Activated CD8-positive, alpha-beta memory T cell treated with anti-CD3 and anti-CD28 coated beads, Interleukin-2, amount 10 ng/mL, durations not matched to agents 7 days and 5 days (primary cell): ENCODE measurements around the gene SYDE2. TPM values are rescaled to one million over a fixed set of nuclear protein-coding genes. Genes with fewer than 3 reads are reported as not detected.
A peak's percentile ranks its signal among the peaks of the same experiment; 100 is the strongest.
"Not testable (repeated sequence)": the region's sequence is repeated elsewhere in the genome, so short reads cannot be mapped to it uniquely, and the experiment has no call there.

Experiments used
- ATAC-seq: fragments of 150-1000 bp; cut with Tn5 transposase; one replicate; pipeline ENCODE4 v1.10.0; 2021; ENCODE audit warnings: moderate library complexity
- CTCF ChIA-PET: fragments of 350-600 bp; sonication (Branson Sonifier 250); formaldehyde crosslinking; loops from one replicate; lab custom pipeline; 2021; ENCODE audit warnings: antibody characterized with exemption; lab: Charles Lee
- DNase-seq: peaks from one replicate; pipeline ENCODE4 v3.0.0-alpha.2; 2020
- H3K27ac Mint-ChIP-seq: one replicate; pipeline ENCODE4 v1.8.0; 2021; ENCODE audit warnings: mild to moderate bottlenecking, mixed read lengths
- H3K27me3 Mint-ChIP-seq: one replicate; pipeline ENCODE4 v1.8.0; 2021; ENCODE audit warnings: mixed read lengths
- H3K36me3 Mint-ChIP-seq: one replicate; pipeline ENCODE4 v1.8.0; 2021; ENCODE audit warnings: mild to moderate bottlenecking, mixed read lengths
- H3K4me1 Mint-ChIP-seq: one replicate; pipeline ENCODE4 v1.8.0; 2021; ENCODE audit warnings: mixed read lengths
- H3K4me3 Mint-ChIP-seq: one replicate; pipeline ENCODE4 v1.8.0; 2021; ENCODE audit warnings: mild to moderate bottlenecking, moderate library complexity, mixed read lengths
- H3K9me3 Mint-ChIP-seq: one replicate; pipeline ENCODE4 v1.8.0; 2022; ENCODE audit warnings: low read depth, mixed read lengths
- total RNA-seq, 2 experiments: library from RNA; stranded (reverse); gene quantifications; one replicate each; pipeline ENCODE4 v1.2.3, GENCODE V29; 2021

The SYDE2 gene
- total RNA-seq, 2 experiments from 2014 or later, result 1.4 to 2.2 TPM

DNA sequence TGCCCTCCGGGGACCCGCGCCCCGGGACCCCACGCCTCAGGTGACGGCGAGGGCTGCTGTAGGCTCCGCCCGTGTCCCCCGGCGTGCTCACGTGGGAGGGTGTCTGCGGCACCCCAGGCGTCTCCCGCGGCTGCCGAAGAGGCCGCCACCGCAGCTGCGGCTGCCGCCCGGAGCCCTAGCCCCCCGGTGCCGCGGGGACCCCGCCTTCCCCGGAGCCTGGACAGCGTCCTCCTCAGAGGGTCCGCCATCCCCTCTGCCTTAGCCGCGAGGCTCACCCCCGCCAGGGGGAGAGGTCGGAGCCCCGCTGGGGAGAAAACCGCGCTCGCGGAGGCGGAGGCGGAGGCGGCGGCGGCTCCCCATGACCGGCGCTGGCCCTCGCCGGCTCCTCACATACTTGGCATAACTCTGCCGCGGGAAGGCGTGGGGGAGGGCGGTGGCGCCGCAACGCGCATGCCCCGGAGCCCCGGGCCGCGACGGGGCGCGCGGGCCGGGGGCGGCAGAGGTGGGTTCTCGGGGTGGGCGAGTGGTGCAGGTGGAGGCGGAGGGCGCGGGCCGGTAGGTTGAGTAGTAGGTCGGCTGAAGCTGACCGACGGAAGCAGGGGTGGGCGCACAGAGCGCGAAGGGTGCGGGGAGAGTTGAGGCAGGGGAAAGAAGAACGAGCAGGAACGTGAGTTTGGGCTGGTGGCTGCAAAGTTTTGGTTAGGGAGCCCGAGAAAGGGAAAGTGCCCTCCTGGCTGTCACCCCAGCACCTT lies 700 bp upstream of the SYDE2 start:
- H3K36me3 Mint-ChIP-seq, result no peaks in the 10 kb centered on the region

DNA sequence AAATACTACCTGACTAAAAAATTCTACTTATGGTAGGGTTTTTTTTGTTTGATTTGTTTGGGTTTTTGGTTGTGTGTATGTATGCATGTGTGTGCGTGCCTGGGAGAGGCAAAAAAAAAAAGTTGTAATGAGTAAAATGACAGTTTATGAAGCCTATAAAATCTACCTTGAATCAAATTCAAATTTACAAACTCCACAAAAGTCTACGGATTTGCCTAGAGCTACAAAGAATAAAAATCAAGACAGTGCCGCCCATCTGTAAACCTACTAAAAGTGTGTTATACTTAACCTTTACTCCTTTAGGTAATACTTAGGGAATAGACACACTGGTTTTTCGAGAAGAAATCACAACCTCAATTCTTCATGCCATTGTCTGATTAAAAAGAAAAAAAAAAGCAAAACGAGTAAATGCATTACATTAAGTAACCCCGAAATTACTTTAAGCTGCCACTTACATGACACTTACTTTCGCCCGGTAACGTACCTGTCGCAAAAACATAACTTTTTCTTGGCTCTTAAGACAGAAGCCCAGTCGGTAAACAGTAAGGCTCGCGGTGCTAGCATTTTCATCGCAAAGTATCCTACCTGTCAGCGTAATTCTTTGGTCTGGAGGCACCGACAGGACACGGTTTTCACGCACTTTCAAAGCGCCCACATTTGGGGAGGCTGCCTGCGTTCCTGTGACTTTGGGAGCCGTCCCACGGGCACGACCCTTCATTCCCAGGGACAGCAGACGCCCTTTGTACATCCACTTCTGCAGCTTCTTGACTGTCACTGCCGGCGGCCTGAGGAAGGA lies 951 bp downstream of the SYDE2 start:
- no peaks in the 10 kb centered on the region for H3K9me3 Mint-ChIP-seq
- peak overlapping the region; percentile 82 for H3K4me3 Mint-ChIP-seq
- H3K27me3 Mint-ChIP-seq, result peaks cover 21% of the 10 kb centered on the region
- CTCF ChIA-PET, result interaction anchor here (1.0 to 1.6 kb wide), 4 partner anchors 11 to 89 kb away, joined by 3 to 4 read pairs (median 4); no protein-coding TSS in a partner anchor
- DNase-seq (no peak), ATAC-seq (no peak)
- H3K36me3 Mint-ChIP-seq, result no peaks in the 10 kb centered on the region
- H3K27ac Mint-ChIP-seq, result peak overlapping the region; percentile 17
- peaks cover 26% of the 10 kb centered on the region for H3K4me1 Mint-ChIP-seq

More for the DNA sequence above, 700 bp upstream of the SYDE2 start:
- CTCF ChIA-PET, result interaction anchor here (1.0 to 1.3 kb wide), 5 partner anchors 21 to 257 kb away, joined by 3 to 5 read pairs (median 3); no protein-coding TSS in a partner anchor
- ATAC-seq, result peak; percentile 67
- Mint-ChIP-seq H3K4me1 (peaks cover 26% of the 10 kb centered on the region), H3K9me3 (no peaks in the 10 kb centered on the region), H3K27ac (peak overlapping the region; percentile 68), H3K27me3 (peaks cover 30% of the 10 kb centered on the region), H3K4me3 (peak overlapping the region; percentile 88)
- peak; percentile 73 for DNase-seq

DNA sequence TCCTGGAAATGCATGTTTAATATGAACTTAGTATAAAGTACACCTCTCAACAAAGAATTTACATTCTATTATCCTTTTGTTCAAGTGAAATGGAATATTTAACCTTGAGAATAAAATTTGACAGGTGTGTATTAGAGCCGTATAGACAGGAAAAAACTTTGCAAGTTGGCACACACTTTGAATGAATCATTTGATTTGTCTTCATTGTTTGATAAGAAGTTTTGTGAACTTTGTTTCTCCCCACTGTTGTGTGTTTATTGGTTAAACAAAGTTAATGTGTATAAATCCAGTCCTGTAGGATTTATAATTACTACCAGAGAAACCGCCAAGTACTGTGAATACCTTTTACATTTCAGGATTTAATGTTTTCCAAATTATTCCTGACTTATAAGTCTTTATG lies 2.0 kb downstream of the SYDE2 start:
- no peak for ATAC-seq
- no peak for DNase-seq
- Mint-ChIP-seq H3K36me3 (no peaks in the 10 kb centered on the region), H3K4me3 (no peak overlapping the region), H3K9me3 (no peaks in the 10 kb centered on the region), H3K27me3 (peaks cover 21% of the 10 kb centered on the region), H3K27ac (no peak overlapping the region), H3K4me1 (peaks cover 26% of the 10 kb centered on the region)
- CTCF ChIA-PET, result interaction anchor here (1.0 kb wide), 1 partner anchor 71 kb away, joined by 3 read pairs; no protein-coding TSS in a partner anchor

DNA sequence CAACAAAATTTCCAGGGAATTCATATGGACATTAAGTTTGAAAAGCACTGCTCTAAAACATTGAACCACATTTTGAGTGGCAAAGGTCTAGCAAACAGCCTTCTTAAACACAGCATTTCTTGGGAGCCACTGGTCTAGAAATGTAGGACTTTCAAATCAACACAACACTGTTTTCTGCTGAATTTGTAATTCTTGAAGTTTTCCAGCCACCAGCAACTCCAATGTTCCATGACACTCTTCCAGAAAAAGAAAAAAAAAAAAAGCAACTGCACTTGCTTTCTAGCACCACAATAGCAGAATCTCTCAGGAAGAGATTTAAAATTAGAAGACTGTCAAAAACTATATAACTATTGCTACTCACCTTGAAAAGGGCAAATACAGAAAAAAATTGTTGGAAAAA lies 4.5 kb downstream of the SYDE2 start:
- Mint-ChIP-seq H3K9me3 (no peaks in the 10 kb centered on the region), H3K4me1 (peaks cover 25% of the 10 kb centered on the region), H3K36me3 (no peaks in the 10 kb centered on the region), H3K4me3 (no peak overlapping the region), H3K27ac (no peak overlapping the region), H3K27me3 (peaks cover 7% of the 10 kb centered on the region)
- no peak for DNase-seq
- CTCF ChIA-PET, result no interaction called here
- no peak for ATAC-seq

DNA sequence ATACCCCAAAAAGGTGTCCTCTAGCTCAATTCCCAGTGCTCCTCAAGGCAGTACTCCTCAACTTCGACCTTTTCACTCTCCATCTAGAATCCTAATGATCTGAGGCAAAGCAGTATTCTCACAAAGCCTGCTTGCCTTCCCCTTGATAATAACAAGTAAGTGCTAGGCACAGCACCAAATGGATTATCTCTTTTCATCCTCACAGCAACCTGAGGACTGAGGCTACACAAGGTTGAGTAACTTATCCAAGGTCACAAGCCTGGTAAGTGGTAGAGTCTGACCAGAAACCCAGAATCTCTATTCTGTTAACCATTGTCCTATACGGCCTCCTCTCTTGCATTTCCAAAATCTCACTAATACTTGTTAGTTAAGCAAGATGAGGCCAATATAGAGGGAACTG lies 5.1 kb downstream of the SYDE2 start:
- H3K36me3 Mint-ChIP-seq, result peaks cover 2% of the 10 kb centered on the region
- CTCF ChIA-PET, result no interaction called here

DNA sequence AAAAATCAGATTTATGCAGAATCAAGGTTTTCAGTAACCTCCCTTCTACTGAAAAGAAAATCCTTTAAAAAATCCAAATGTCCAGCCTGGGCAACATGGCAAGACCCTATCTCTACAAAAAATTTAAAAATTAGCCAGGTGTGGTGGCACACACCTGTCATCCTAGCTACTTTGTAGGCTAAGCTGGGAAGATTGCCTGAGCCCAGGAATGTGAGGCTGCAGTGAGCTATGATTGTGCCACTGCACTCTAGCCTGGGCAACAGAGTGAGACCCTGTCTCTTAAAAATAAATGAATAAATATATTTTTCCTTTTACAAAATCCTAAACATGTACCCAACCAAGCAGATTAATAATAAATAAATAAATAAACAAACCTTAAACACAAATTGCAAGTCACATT lies 8.7 kb downstream of the SYDE2 start:
- CTCF ChIA-PET, ATAC-seq, H3K4me3 Mint-ChIP-seq, H3K27ac Mint-ChIP-seq, H3K27me3 Mint-ChIP-seq, DNase-seq, H3K9me3 Mint-ChIP-seq, H3K4me1 Mint-ChIP-seq, H3K36me3 Mint-ChIP-seq: not testable (repeated sequence)

More for the DNA sequence above, 5.1 kb downstream of the SYDE2 start:
- Mint-ChIP-seq H3K27ac (no peak overlapping the region), H3K9me3 (no peaks in the 10 kb centered on the region), H3K4me1 (peaks cover 28% of the 10 kb centered on the region), H3K27me3 (peaks cover 7% of the 10 kb centered on the region), H3K4me3 (no peak overlapping the region)
- no peak for ATAC-seq
- no peak for DNase-seq

DNA sequence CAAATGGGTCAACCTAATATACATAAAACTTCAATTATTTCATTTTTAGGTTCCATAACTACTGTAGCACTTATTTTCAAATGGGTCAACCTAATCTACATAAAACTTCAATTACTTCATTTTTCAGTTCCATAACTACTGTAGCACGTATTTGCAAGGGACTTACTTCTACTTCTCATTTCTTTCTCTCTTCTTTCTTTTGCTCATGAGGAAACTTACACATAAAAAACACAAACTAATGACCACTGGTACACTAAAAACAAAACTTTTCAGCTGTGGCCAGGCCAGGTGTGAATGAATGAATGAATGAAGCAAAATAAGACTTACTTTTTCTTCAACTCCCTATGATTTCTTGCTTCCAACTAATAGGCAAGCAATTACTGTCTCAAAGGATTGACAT lies 11.7 kb downstream of the SYDE2 start:
- no peak overlapping the region for H3K27ac Mint-ChIP-seq

DNA sequence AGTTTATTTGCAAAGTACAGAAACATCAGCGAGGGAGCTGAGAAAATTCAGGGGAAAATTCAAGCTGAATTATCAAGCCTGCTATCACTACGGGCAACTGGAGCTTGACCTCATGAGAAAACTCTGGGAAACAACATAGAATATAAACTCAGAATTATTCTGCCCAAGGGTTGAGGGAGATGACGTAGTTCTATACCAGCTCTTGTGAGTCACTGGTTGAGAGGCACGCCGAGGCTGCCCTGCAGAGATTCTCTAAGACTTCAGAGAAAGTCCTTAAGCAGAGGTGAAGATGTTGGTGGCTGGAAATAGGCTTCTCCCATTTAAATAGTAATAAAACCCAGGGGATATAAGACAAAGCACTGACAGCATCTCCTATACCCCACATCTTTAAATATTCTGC lies 12.3 kb downstream of the SYDE2 start:
- DNase-seq (no peak), ATAC-seq (no peak)
- Mint-ChIP-seq H3K4me3 (no peak overlapping the region), H3K27me3 (no peaks in the 10 kb centered on the region), H3K4me1 (peaks cover 10% of the 10 kb centered on the region), H3K9me3 (no peaks in the 10 kb centered on the region), H3K27ac (no peak overlapping the region), H3K36me3 (peaks cover 8% of the 10 kb centered on the region)
- CTCF ChIA-PET, result interaction anchor here (1.2 kb wide), 1 partner anchor 11 kb away, joined by 4 read pairs; no protein-coding TSS in a partner anchor

More for the DNA sequence above, 11.7 kb downstream of the SYDE2 start:
- ATAC-seq (no peak), DNase-seq (no peak)
- Mint-ChIP-seq H3K4me1 (peaks cover 10% of the 10 kb centered on the region), H3K9me3 (no peaks in the 10 kb centered on the region), H3K4me3 (no peak overlapping the region), H3K27me3 (no peaks in the 10 kb centered on the region), H3K36me3 (peaks cover 8% of the 10 kb centered on the region)
- CTCF ChIA-PET, result interaction anchor here (1.2 kb wide), 1 partner anchor 11 kb away, joined by 4 read pairs; no protein-coding TSS in a partner anchor

DNA sequence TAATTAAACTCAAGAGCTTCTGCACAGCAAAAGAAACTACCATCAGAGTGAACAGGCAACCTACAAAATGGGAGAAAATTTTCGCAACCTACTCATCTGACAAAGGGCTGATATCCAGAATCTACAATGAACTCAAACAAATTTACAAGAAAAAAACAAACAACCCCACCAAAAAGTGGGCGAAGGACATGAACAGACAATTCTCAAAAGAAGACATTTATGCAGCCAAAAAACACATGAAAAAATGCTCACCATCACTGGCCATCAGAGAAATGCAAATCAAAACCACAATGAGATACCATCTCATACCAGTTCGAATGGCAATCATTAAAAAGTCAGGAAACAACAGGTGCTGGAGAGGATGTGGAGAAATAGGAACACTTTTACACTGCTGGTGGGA lies 13.8 kb downstream of the SYDE2 start:
- H3K4me1 Mint-ChIP-seq, ATAC-seq, H3K27me3 Mint-ChIP-seq, DNase-seq, CTCF ChIA-PET, H3K9me3 Mint-ChIP-seq, H3K4me3 Mint-ChIP-seq, H3K27ac Mint-ChIP-seq: not testable (repeated sequence)
- peaks cover 12% of the 10 kb centered on the region for H3K36me3 Mint-ChIP-seq

DNA sequence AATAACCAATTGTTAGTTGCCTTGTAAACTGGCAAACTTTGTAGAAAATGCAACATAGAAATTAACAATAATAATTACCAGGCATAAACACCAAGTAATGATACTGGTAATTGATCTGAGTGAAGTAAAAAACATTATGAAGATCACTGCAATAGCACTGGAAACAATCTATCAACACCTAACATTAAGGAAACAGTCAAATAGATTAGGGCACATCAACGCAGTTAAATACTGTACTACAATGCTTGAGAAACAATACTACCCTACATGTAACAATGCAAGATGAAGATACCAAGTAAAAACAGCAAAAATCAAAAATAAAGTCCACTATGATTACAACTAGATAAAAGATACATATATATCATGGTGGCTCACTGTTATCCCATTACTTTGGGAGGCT lies 16.6 kb downstream of the SYDE2 start:
- H3K36me3 Mint-ChIP-seq, result peaks cover 5% of the 10 kb centered on the region
- no peak overlapping the region for H3K27ac Mint-ChIP-seq
- no peak overlapping the region for H3K4me3 Mint-ChIP-seq
- H3K4me1 Mint-ChIP-seq, result peaks cover 11% of the 10 kb centered on the region
- H3K27me3 Mint-ChIP-seq, result no peaks in the 10 kb centered on the region
- DNase-seq (no peak), ATAC-seq (no peak)
- CTCF ChIA-PET, result no interaction called here
- no peaks in the 10 kb centered on the region for H3K9me3 Mint-ChIP-seq

DNA sequence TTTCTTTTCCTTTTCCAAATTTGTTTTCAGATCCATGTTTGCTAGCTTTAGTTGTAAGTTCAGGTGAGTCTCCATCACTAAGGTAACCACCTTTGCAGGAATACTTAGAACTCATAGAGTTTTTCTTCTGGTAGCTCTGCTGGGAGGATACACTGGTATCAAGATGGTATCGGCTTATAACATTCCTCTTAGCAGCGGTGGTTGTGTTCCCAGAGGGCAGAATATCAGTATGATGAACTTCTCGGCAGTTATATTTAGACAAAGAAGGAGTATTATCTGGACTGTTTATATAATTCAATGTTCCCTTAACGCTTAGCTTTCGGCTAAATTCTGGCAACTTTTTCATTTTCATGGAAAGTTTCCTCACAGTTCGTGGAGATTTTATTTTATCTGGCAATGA lies 18.1 kb downstream of the SYDE2 start:
- Mint-ChIP-seq H3K27ac (no peak overlapping the region), H3K4me3 (no peak overlapping the region), H3K9me3 (no peaks in the 10 kb centered on the region), H3K4me1 (peaks cover 13% of the 10 kb centered on the region), H3K27me3 (no peaks in the 10 kb centered on the region), H3K36me3 (peaks cover 4% of the 10 kb centered on the region)
- no peak for DNase-seq
- no peak for ATAC-seq
- CTCF ChIA-PET, result interaction anchor here (1.0 kb wide), 1 partner anchor 77 kb away, joined by 3 read pairs; the partner anchor contains the start of gene C1orf52

DNA sequence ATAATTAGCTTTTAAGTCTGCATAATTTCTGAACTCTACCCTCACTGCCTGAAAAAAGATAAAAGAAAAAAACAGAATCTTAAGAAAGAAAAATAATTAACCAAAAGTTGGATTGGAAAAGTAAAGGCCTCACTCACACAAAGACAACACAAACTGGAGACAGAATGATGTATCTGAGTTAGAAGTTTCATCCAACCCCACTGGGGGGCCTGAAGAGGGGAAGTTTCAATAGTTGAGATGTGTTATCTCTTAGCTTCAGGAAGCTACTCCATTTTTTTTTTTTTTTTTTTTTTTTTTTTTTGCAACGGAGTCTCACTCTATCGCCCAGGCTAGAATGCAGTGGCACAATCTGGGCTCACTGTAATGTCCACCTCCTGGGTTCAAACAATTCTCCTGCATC lies 19.9 kb downstream of the SYDE2 start:
- DNase-seq, result no peak
- no peak overlapping the region for H3K4me3 Mint-ChIP-seq
- H3K9me3 Mint-ChIP-seq, result no peaks in the 10 kb centered on the region
- H3K36me3 Mint-ChIP-seq, result peaks cover 15% of the 10 kb centered on the region
- H3K27ac Mint-ChIP-seq, result no peak overlapping the region
- no peaks in the 10 kb centered on the region for H3K27me3 Mint-ChIP-seq
- CTCF ChIA-PET, result interaction anchor here (0.7 to 1.0 kb wide), 3 partner anchors 21 to 132 kb away, joined by 3 to 4 read pairs (median 3); partner anchors contain the start of gene MCOLN3
- H3K4me1 Mint-ChIP-seq, result peaks cover 13% of the 10 kb centered on the region
- ATAC-seq, result no peak

DNA sequence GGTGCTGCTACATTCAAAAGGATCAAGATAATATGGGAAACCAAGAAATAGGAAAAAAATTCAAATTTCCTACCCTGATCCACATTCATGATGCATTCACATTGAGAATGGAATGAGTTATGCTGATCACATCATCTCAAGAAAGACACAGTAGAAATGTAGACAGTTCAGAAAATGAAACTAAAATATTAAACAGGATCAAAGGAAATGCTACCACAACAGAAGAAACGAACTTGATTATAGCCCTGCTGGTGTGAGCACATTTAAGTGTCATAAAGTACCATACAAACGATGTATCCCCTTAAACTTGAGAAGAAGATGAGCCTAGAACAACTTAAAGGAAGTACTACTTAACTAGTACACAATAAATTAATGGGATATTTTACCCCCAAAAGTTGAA lies 21.3 kb downstream of the SYDE2 start:
- Mint-ChIP-seq H3K36me3 (peaks cover 15% of the 10 kb centered on the region), H3K27ac (peak overlapping the region; percentile 82), H3K4me3 (peak overlapping the region; percentile 48), H3K27me3 (no peaks in the 10 kb centered on the region), H3K4me1 (peaks cover 13% of the 10 kb centered on the region), H3K9me3 (no peaks in the 10 kb centered on the region)
- CTCF ChIA-PET, result no interaction called here
- ATAC-seq (peak; percentile 98), DNase-seq (no peak)
